Left colon (tissue), 2 donors: Measurements from ENCODE around the gene MOB4. TPM values are rescaled to one million over a fixed set of nuclear protein-coding genes. Genes with fewer than 3 reads are reported as not detected.
"Not testable (repeated sequence)": the region's sequence is repeated elsewhere in the genome, so short reads cannot be mapped to it uniquely, and the experiment has no call there.

Experiments used
- ATAC-seq: fragments of 200-7000 bp; cut with Tn5 transposase; one replicate; pipeline ENCODE4 v1.9.1; 2020; ENCODE audit warnings: mild to moderate bottlenecking, moderate library complexity
- DNase-seq, 2 donors: peaks; one replicate each; pipeline ENCODE4 v3.0.0-alpha.2; 2020
- intact Hi-C, 2 donors: fragments of 100-400 bp; cut with DNase I in 1 of 2; cut with micrococcal nuclease in 1 of 2; formaldehyde crosslinking; loops; one replicate each; pipeline versions ENCODE4 v1.11.2 to v1.14.0; 2022; cut with DNase I, micrococcal nuclease
- long read RNA-seq: library from polyadenylated mRNA; unstranded; transcript quantifications from one replicate; pipeline ENCODE4 v2.0.0, GENCODE V29; 2021
- total RNA-seq, 2 donors: library from RNA; stranded (reverse); fragmentation: NEBNext Ultra II Directional; extraction: Animal tissue kit (Norgen Biotek cat#: 25700); gene quantifications; one replicate each; pipeline ENCODE4 v1.2.1, GENCODE V29; 2021
- donor health status: DM: no; HTN: no; CAD: no.
- donor health status: DM: yes; HTN: yes; CAD: no.

Gene MOB4
- total RNA-seq, result 10 to 100 TPM; 25.8 to 26.1 TPM
- long read RNA-seq, transcript MOB4-207 (7 exons, 1,021 nt), result minor isoform, 6 of 72 reads
- long read RNA-seq, transcript MOB4-202 (8 exons, 3,986 nt), result major isoform, 61 of 72 reads
- long read RNA-seq, partial matches to known transcripts, result 2 of 72 reads
- long read RNA-seq, other reads (novel, unspliced or antisense), result 2 of 72 reads

GRCh38 chr2:197515739-197516392, at the start of gene MOB4:
MOB4 (plus strand) TSS chr2:197516066; CDS start chr2:197516087, 21 bp downstream.
- intact Hi-C loops, result no loop called here
- peak; percentile 96 to 97 for DNase-seq
- ATAC-seq, result peak; percentile 95

- no peak for ATAC-seq
- intact Hi-C loops, result loop anchor here in 1 of 2 donors (10.0 kb wide), 1 partner anchor 67 kb away; no protein-coding TSS in a partner anchor
- no peak for DNase-seq
Measured at GRCh38 chr2:197472166-197472565, 43.7 kb upstream of the MOB4 start.

GRCh38 chr2:197477797-197478196, 38.1 kb upstream of the MOB4 start:
- no peak for DNase-seq
- intact Hi-C loops, result loop anchor here in 1 of 2 donors (10.0 kb wide), 1 partner anchor 73 kb away; no protein-coding TSS in a partner anchor
- ATAC-seq, result no peak

GRCh38 chr2:197480165-197481036, 35.5 kb upstream of the MOB4 start:
- DNase-seq, result no peak
- no peak for ATAC-seq
- intact Hi-C loops, result no loop called here

- intact Hi-C loops, ATAC-seq, DNase-seq: not testable (repeated sequence)
Measured at GRCh38 chr2:197484248-197484647, 31.6 kb upstream of the MOB4 start.

- ATAC-seq (no peak), DNase-seq (no peak)
- intact Hi-C loops, result no loop called here
Measured at GRCh38 chr2:197486175-197486574, 29.7 kb upstream of the MOB4 start.

- no peak for DNase-seq
- intact Hi-C loops, result no loop called here
- ATAC-seq, result no peak
Measured at GRCh38 chr2:197487385-197487784, 28.5 kb upstream of the MOB4 start.

GRCh38 chr2:197495433-197496134, 20.3 kb upstream of the MOB4 start:
- intact Hi-C loops, result no loop called here
- DNase-seq (no peak), ATAC-seq (no peak)

- intact Hi-C loops, result no loop called here
- DNase-seq, result no peak
- ATAC-seq, result no peak
Measured at GRCh38 chr2:197496695-197497094, 19.2 kb upstream of the MOB4 start.

- no peak for DNase-seq
- ATAC-seq, result no peak
- intact Hi-C loops, result no loop called here
Measured at GRCh38 chr2:197497326-197497725, 18.5 kb upstream of the MOB4 start.

- intact Hi-C loops, result no loop called here
- DNase-seq (no peak), ATAC-seq (no peak)
Measured at GRCh38 chr2:197498235-197498936, 17.5 kb upstream of the MOB4 start.

- DNase-seq, result peak; percentile 76 to 84
- intact Hi-C loops, result no loop called here
- peak; percentile 54 for ATAC-seq
Measured at GRCh38 chr2:197498937-197499593, 16.8 kb upstream of the MOB4 start.

- peak; percentile 97 to 98 for DNase-seq
- intact Hi-C loops, result no loop called here
- peak; percentile 88 for ATAC-seq
Measured at GRCh38 chr2:197499594-197500502, 16.0 kb upstream of the MOB4 start, which contains the start of the genes HSPD1 and HSPE1. HSPD1 (minus strand) TSS chr2:197499840; CDS start chr2:197498848, 992 bp downstream. HSPE1 (plus strand) TSS chr2:197500379; CDS start chr2:197500437, 58 bp downstream.

GRCh38 chr2:197500503-197501131, 15.2 kb upstream of the MOB4 start:
- peak; percentile 9 for ATAC-seq
- no peak for DNase-seq
- intact Hi-C loops, result no loop called here

- DNase-seq (no peak), ATAC-seq (no peak)
- intact Hi-C loops, result no loop called here
Measured at GRCh38 chr2:197502201-197502600, 13.7 kb upstream of the MOB4 start.

GRCh38 chr2:197502685-197503084, 13.2 kb upstream of the MOB4 start:
- ATAC-seq (no peak), DNase-seq (no peak)
- intact Hi-C loops, result no loop called here
